Astrocyte (in vitro differentiated cells and primary cell): ENCODE measurements around the gene RNH1. TPM values are rescaled to one million over a fixed set of nuclear protein-coding genes. Genes with fewer than 3 reads are reported as not detected.

Source experiments
- DNase-seq: peaks from one replicate; pipeline ENCODE4 v3.0.0-alpha.2; 2010; ENCODE audit warnings: low read depth
- FAIRE-seq: peaks from 2 replicates; lab custom pipeline; 2011; peaks lifted over from hg19 to GRCh38; lab: Jason Lieb, UNC
- H2AFZ ChIP-seq: 2 replicates; pipeline ENCODE4 v1.6.0; 2012; ENCODE audit warnings: low read depth, low read length, inconsistent platforms
- H3K27ac ChIP-seq: 2 replicates; pipeline ENCODE4 v1.5.1; 2011; ENCODE audit warnings: low read depth, low read length, inconsistent platforms
- H3K27me3 ChIP-seq: 2 replicates; pipeline ENCODE4 v1.6.0; 2011; ENCODE audit warnings: low read length, inconsistent platforms; ENCODE audit not compliant: insufficient read depth
- H3K36me3 ChIP-seq: 2 replicates; pipeline ENCODE4 v1.5.1; 2011; ENCODE audit warnings: low read length, inconsistent platforms; ENCODE audit not compliant: insufficient read depth
- H3K4me1 ChIP-seq: 2 replicates; pipeline ENCODE4 v1.5.1; 2011; ENCODE audit warnings: low read length, inconsistent platforms; ENCODE audit not compliant: insufficient read depth
- H3K4me2 ChIP-seq: 2 replicates; pipeline ENCODE4 v1.6.0; 2012; ENCODE audit warnings: low read length, inconsistent platforms
- H3K4me3 ChIP-seq: 2 replicates; pipeline ENCODE4 v1.5.1; 2011; ENCODE audit warnings: low read depth, mild to moderate bottlenecking, low read length, inconsistent platforms; ENCODE audit not compliant: insufficient read depth
- H3K79me2 ChIP-seq: 2 replicates; pipeline ENCODE4 v1.6.0; 2012; ENCODE audit warnings: mild to moderate bottlenecking, low read length, inconsistent platforms; ENCODE audit not compliant: insufficient read depth
- H3K9ac ChIP-seq: 2 replicates; pipeline ENCODE4 v1.6.0; 2012; ENCODE audit warnings: mild to moderate bottlenecking, low read length, inconsistent platforms
- H3K9me3 ChIP-seq: 2 replicates; pipeline ENCODE4 v1.5.1; 2012; ENCODE audit warnings: low read depth, mild to moderate bottlenecking, low read length, inconsistent platforms; ENCODE audit not compliant: insufficient read depth
- H4K20me1 ChIP-seq: 2 replicates; pipeline ENCODE4 v1.6.0; 2012; ENCODE audit warnings: low read length, inconsistent platforms; ENCODE audit not compliant: insufficient read depth
- H3K27ac Mint-ChIP-seq: one replicate; pipeline ENCODE4 v1.8.0; 2021; ENCODE audit warnings: mild to moderate bottlenecking, mixed read lengths; ENCODE audit not compliant: unreplicated experiment
- H3K27me3 Mint-ChIP-seq: one replicate; pipeline ENCODE4 v1.8.0; 2021; ENCODE audit warnings: low read depth, mixed read lengths; ENCODE audit not compliant: unreplicated experiment
- H3K36me3 Mint-ChIP-seq: one replicate; pipeline ENCODE4 v1.8.0; 2021; ENCODE audit warnings: low read depth, mixed read lengths; ENCODE audit not compliant: unreplicated experiment
- H3K4me1 Mint-ChIP-seq: one replicate; pipeline ENCODE4 v1.8.0; 2021; ENCODE audit warnings: low read depth, mixed read lengths; ENCODE audit not compliant: unreplicated experiment
- H3K4me3 Mint-ChIP-seq: one replicate; pipeline ENCODE4 v1.8.0; 2021; ENCODE audit warnings: mild to moderate bottlenecking, moderate library complexity, mixed read lengths; ENCODE audit not compliant: unreplicated experiment
- H3K9me3 Mint-ChIP-seq: one replicate; pipeline ENCODE4 v1.8.0; 2021; ENCODE audit warnings: mild to moderate bottlenecking, mixed read lengths; ENCODE audit not compliant: unreplicated experiment
- EZH2 ChIP-seq: IDR thresholded peaks from 2 replicates; pipeline ENCODE4 v1.6.1; 2012; ENCODE audit warnings: mild to moderate bottlenecking, low read length, inconsistent platforms; ENCODE audit not compliant: insufficient read depth
- total RNA-seq: library from RNA; stranded (reverse); gene quantifications from 2 replicates; pipeline ENCODE4 v1.2.1, GENCODE V29; 2021
- TF ChIP-seq, protein P1 (sequence below): IDR thresholded peaks from 2 replicates; pipeline ENCODE4 v1.5.1; 2011; ENCODE audit warnings: low read depth, mild to moderate bottlenecking, inconsistent platforms, low read length, moderate library complexity; ENCODE audit not compliant: insufficient read depth

The RNH1 gene
- total RNA-seq, 1 donor from 2014 or later: 117 TPM

DNA sequence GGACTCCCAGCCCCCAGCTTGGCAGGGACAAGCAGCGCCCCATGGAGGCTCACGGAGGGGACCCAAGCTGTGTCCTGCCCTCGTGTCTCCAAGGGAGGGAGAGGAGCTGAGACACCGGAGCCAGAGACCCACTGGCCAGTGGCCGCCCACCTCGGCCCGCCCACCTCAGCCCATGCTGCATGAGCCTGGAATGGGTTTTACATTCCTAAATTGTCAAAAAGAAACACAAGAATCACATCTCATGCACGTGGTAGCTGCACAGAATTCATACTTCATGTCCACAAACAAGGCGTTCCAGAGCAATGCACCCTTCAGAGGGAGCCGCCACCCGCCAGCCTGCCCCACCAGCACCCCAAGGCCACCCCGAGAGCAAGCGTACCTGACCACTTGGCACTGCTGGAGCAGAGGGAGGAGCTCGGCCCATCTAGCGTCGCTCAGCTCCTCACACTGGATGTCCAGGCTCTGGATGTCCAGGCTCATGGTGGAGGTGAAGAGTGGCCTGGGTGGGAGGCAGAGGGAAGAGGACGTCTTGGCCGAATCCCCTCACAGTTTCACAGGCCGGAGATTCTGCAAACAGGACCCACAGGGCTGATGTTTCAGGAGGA, 5.3 kb downstream of the RNH1 start:
- no peak for FAIRE-seq
- H3K36me3 Mint-ChIP-seq: peaks cover 22% of the 10 kb centered on the region

DNA sequence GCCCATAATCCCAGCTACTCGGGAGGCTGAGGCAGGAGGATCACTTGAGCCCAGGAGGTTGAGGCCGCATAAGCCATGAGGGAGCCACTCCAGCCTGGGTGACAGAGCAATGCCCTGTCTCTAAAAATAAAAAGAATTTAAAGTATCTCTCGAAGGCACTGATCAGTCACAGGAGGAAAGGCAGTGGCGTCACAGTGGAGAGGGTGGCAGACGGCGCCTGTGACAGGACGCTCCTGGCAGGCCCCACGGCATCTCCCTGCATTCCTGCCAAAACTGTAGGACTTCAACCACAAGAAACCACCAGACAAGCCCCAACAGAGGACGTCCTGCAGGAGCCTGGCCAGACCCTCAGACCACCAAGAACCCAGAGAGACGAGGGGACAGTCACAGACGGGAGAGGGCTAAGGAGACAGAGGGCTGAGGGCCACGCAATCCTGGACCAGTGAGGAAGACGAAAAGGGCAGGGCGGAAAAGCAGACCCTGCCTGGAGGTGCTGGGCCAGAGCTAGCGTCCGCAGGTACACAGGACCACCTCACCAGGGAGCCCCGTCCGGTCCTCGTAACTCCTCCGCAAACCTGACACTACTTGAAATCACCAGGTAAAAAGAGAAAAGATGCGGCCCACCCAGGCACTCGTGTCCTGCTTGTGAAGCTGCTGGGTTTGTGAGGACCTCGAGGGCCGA, 5.9 kb downstream of the RNH1 start:
- peaks cover 3% of the 10 kb centered on the region for H3K9me3 Mint-ChIP-seq
- peaks cover 25% of the 10 kb centered on the region for H3K36me3 ChIP-seq
- peaks cover 12% of the 10 kb centered on the region for H3K4me1 Mint-ChIP-seq
- H3K36me3 Mint-ChIP-seq: peaks cover 27% of the 10 kb centered on the region
- H3K9ac ChIP-seq: no peak overlapping the region
- H2AFZ ChIP-seq: no peak overlapping the region
- H3K9me3 ChIP-seq: peaks cover 8% of the 10 kb centered on the region
- FAIRE-seq: no peak
- no peaks in the 10 kb centered on the region for H3K27me3 Mint-ChIP-seq
- peaks cover 24% of the 10 kb centered on the region for H3K4me1 ChIP-seq
- H3K79me2 ChIP-seq: peaks cover 52% of the 10 kb centered on the region
- DNase-seq: no peak
- no peak overlapping the region for H3K4me2 ChIP-seq
- TF ChIP-seq EZH2: no peak
- TF ChIP-seq, protein P1, sequence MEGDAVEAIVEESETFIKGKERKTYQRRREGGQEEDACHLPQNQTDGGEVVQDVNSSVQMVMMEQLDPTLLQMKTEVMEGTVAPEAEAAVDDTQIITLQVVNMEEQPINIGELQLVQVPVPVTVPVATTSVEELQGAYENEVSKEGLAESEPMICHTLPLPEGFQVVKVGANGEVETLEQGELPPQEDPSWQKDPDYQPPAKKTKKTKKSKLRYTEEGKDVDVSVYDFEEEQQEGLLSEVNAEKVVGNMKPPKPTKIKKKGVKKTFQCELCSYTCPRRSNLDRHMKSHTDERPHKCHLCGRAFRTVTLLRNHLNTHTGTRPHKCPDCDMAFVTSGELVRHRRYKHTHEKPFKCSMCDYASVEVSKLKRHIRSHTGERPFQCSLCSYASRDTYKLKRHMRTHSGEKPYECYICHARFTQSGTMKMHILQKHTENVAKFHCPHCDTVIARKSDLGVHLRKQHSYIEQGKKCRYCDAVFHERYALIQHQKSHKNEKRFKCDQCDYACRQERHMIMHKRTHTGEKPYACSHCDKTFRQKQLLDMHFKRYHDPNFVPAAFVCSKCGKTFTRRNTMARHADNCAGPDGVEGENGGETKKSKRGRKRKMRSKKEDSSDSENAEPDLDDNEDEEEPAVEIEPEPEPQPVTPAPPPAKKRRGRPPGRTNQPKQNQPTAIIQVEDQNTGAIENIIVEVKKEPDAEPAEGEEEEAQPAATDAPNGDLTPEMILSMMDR: no peak
- no peaks in the 10 kb centered on the region for H3K27me3 ChIP-seq
- no peak overlapping the region for H3K27ac Mint-ChIP-seq
- no peak overlapping the region for H3K4me3 Mint-ChIP-seq
- H3K27ac ChIP-seq: no peak overlapping the region
- H3K4me3 ChIP-seq: no peak overlapping the region
- peaks cover 38% of the 10 kb centered on the region for H4K20me1 ChIP-seq

More for the DNA sequence above, 5.3 kb downstream of the RNH1 start:
- H3K4me1 ChIP-seq: peaks cover 25% of the 10 kb centered on the region
- H3K9me3 Mint-ChIP-seq: peaks cover 3% of the 10 kb centered on the region
- peaks cover 21% of the 10 kb centered on the region for H3K36me3 ChIP-seq
- H3K4me3 Mint-ChIP-seq: peak overlapping the region; percentile 67
- peaks cover 38% of the 10 kb centered on the region for H4K20me1 ChIP-seq
- H3K79me2 ChIP-seq: peaks cover 55% of the 10 kb centered on the region
- no peak overlapping the region for H3K4me2 ChIP-seq
- peaks cover 8% of the 10 kb centered on the region for H3K9me3 ChIP-seq
- H3K4me1 Mint-ChIP-seq: peaks cover 12% of the 10 kb centered on the region
- H3K27me3 Mint-ChIP-seq: no peaks in the 10 kb centered on the region
- no peak overlapping the region for H2AFZ ChIP-seq
- no peak overlapping the region for H3K27ac Mint-ChIP-seq
- no peak overlapping the region for H3K4me3 ChIP-seq
- TF ChIP-seq, protein P1: no peak
- TF ChIP-seq EZH2: no peak
- no peaks in the 10 kb centered on the region for H3K27me3 ChIP-seq
- DNase-seq: no peak
- no peak overlapping the region for H3K27ac ChIP-seq
- H3K9ac ChIP-seq: no peak overlapping the region
